ENCODE measurements around the gene DIDO1.

Gene DIDO1

DNA sequence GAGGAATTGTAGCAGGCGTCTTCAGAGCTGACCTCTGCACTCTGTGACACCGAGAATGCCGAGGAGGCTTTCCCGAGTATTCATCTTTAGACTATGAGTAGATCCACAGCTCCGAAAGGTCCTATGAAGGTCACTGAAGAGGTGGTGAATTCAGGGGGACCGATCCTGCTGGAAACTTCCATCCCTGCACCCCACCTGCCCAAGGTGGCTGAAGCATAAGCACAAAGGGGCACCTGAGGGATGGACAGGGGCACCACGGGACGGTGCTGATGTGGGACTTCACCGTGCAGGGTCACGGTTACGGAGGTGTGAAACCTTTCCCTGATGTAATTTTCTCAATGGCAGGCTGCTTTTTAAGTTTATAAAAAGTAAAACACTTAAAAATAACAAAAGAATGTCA, 24.4 kb downstream of the DIDO1 start:
- no peak overlapping the region for H3K4me3 ChIP-seq (IDR thresholded peaks at IDR 0.05; ENCODE audit: insufficient read depth, low read depth, low read length)
- H3K79me2 ChIP-seq (ENCODE audit: insufficient read depth, low read depth) = peaks cover 5% of the 10 kb centered on the region; the same call in 1 of the 2 replicates
- peaks cover 54% of the 10 kb centered on the region for H3K4me1 ChIP-seq (ENCODE audit: low read depth, poor library complexity, severe bottlenecking)
- TF ChIP-seq CTCF (conservative IDR thresholded peaks at IDR 0.05; ENCODE audit: low read depth, low read length) = no peak
- H3K9ac ChIP-seq = no peak overlapping the region
- H3K27me3 ChIP-seq (ENCODE audit: insufficient read depth, low read depth) = no peaks in the 10 kb centered on the region
- peaks cover 3% of the 10 kb centered on the region; the same call in 1 of the 2 replicates for H3K36me3 ChIP-seq (ENCODE audit: insufficient read depth)
- no peak overlapping the region for H2AFZ ChIP-seq (ENCODE audit: low read depth)
- peaks cover 1% of the 10 kb centered on the region; the same call in 1 of the 2 replicates for H4K20me1 ChIP-seq (ENCODE audit: insufficient read depth)
- no peak overlapping the region for H3K27ac ChIP-seq
- no peak overlapping the region for H3K4me2 ChIP-seq

GRCh38 chr20:62900692-62901584, 25.4 kb downstream of the DIDO1 start:
- H3K9ac ChIP-seq = no peak overlapping the region
- H3K27ac ChIP-seq = no peak overlapping the region
- no peaks in the 10 kb centered on the region for H3K79me2 ChIP-seq (ENCODE audit: insufficient read depth, low read depth)
- no peaks in the 10 kb centered on the region; the same call in 1 of the 2 replicates for H3K36me3 ChIP-seq (ENCODE audit: insufficient read depth)
- no peak overlapping the region for H3K4me3 ChIP-seq (IDR thresholded peaks at IDR 0.05; ENCODE audit: insufficient read depth, low read depth, low read length)
- no peak for TF ChIP-seq CTCF (conservative IDR thresholded peaks at IDR 0.05; ENCODE audit: low read depth, low read length)
- H3K4me1 ChIP-seq (ENCODE audit: low read depth, poor library complexity, severe bottlenecking) = peaks cover 60% of the 10 kb centered on the region
- H4K20me1 ChIP-seq (ENCODE audit: insufficient read depth) = no peaks in the 10 kb centered on the region
- H3K27me3 ChIP-seq (ENCODE audit: insufficient read depth, low read depth) = no peaks in the 10 kb centered on the region
- peak overlapping the region; percentile 63; the same call in 1 of the 2 replicates for H3K4me2 ChIP-seq
- no peak overlapping the region for H2AFZ ChIP-seq (ENCODE audit: low read depth)

GRCh38 chr20:62900052-62900691, 26.1 kb downstream of the DIDO1 start:
- no peaks in the 10 kb centered on the region for H3K27me3 ChIP-seq (ENCODE audit: insufficient read depth, low read depth)
- H3K4me1 ChIP-seq (ENCODE audit: low read depth, poor library complexity, severe bottlenecking) = peaks cover 68% of the 10 kb centered on the region
- H3K9ac ChIP-seq = peak overlapping the region; percentile 7; the same call in 1 of the 2 replicates
- no peak overlapping the region for H2AFZ ChIP-seq (ENCODE audit: low read depth)
- no peaks in the 10 kb centered on the region; the same call in 1 of the 2 replicates for H3K36me3 ChIP-seq (ENCODE audit: insufficient read depth)
- H3K4me3 ChIP-seq (IDR thresholded peaks at IDR 0.05; ENCODE audit: insufficient read depth, low read depth, low read length) = no peak overlapping the region
- H3K27ac ChIP-seq = peak overlapping the region; percentile 52; the same call in 1 of the 2 replicates
- H3K79me2 ChIP-seq (ENCODE audit: insufficient read depth, low read depth) = no peaks in the 10 kb centered on the region
- no peaks in the 10 kb centered on the region for H4K20me1 ChIP-seq (ENCODE audit: insufficient read depth)
- peak overlapping the region; percentile 63 for H3K4me2 ChIP-seq
- peak; percentile 73 for TF ChIP-seq CTCF (conservative IDR thresholded peaks at IDR 0.05; ENCODE audit: low read depth, low read length)

DNA sequence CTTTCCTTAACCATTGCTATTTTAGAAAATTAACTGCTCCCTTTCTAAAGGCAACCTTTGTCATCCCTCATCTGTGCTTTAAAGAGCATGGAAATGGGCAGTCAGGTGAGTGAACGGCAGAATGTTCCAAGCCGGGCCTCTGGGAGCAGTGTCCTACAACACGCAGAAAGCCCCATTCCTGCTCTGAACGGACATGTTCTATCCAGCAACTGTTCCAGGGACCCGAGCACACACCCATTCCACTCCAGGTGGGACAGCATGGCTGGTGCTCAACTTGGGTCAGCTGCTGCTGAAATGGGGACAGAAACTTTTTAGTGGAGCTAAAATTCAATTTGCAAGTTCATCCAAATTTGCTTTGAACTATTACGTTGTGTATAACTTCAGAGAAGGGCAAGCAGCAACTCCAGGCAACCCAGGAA, 26.7 kb downstream of the DIDO1 start:
- no peaks in the 10 kb centered on the region for H4K20me1 ChIP-seq (ENCODE audit: insufficient read depth)
- H3K79me2 ChIP-seq (ENCODE audit: insufficient read depth, low read depth) = no peaks in the 10 kb centered on the region
- no peak overlapping the region for H2AFZ ChIP-seq (ENCODE audit: low read depth)
- no peak overlapping the region for H3K4me3 ChIP-seq (IDR thresholded peaks at IDR 0.05; ENCODE audit: insufficient read depth, low read depth, low read length)
- H3K4me2 ChIP-seq = peak overlapping the region; percentile 63
- peak overlapping the region; percentile 52; the same call in 1 of the 2 replicates for H3K27ac ChIP-seq
- H3K4me1 ChIP-seq (ENCODE audit: low read depth, poor library complexity, severe bottlenecking) = peaks cover 73% of the 10 kb centered on the region
- no peaks in the 10 kb centered on the region; the same call in 1 of the 2 replicates for H3K36me3 ChIP-seq (ENCODE audit: insufficient read depth)
- TF ChIP-seq CTCF (conservative IDR thresholded peaks at IDR 0.05; ENCODE audit: low read depth, low read length) = no peak
- no peaks in the 10 kb centered on the region for H3K27me3 ChIP-seq (ENCODE audit: insufficient read depth, low read depth)
- H3K9ac ChIP-seq = peak overlapping the region; percentile 7; the same call in 1 of the 2 replicates
